IPS DF 6.9 (cell line): Measurements from ENCODE around the gene DMC1.

Source experiments
- DNase-seq: peaks from one replicate; pipeline ENCODE4 v3.0.0-alpha.2; 2013; ENCODE audit warnings: low read depth, low spot score
- H3K27ac ChIP-seq: one replicate; pipeline ENCODE4 v1.5.1; 2013; ENCODE audit warnings: low read length, control low read depth
- H3K27me3 ChIP-seq: 2 replicates; pipeline ENCODE4 v1.6.1; 2013; ENCODE audit warnings: mild to moderate bottlenecking, low read length; ENCODE audit not compliant: control insufficient read depth, insufficient read depth
- H3K36me3 ChIP-seq: 2 replicates; pipeline ENCODE4 v1.6.1; 2013; ENCODE audit warnings: low read length; ENCODE audit not compliant: control insufficient read depth, insufficient read depth
- H3K4me1 ChIP-seq: 2 replicates; pipeline ENCODE4 v1.6.1; 2013; ENCODE audit warnings: low read length; ENCODE audit not compliant: control insufficient read depth, insufficient read depth
- H3K4me3 ChIP-seq: 2 replicates; pipeline ENCODE4 v1.5.1; 2013; ENCODE audit warnings: mild to moderate bottlenecking, low read length
- H3K9me3 ChIP-seq: 2 replicates; pipeline ENCODE4 v1.6.1; 2013; ENCODE audit warnings: low read length, inconsistent platforms; ENCODE audit not compliant: control insufficient read depth, insufficient read depth
- WGBS: extraction: QIAGEN DNeasy Blood & Tissue Kit; methylation state at CpG from one replicate; pipeline ENCODE4 v1.1.7; 2013; ENCODE audit warnings: mixed read lengths, missing lambda C conversion rate; ENCODE audit not compliant: insufficient read length, insufficient coverage; 5-methylcytosine and 5-hydroxymethylcytosine counted together

The DMC1 gene

GRCh38 chr22:38523029-38523428 is 47.0 kb downstream of the DMC1 start:
- whole genome bisulfite sequencing = no CpG with 5 or more reads among the region's 3 CpGs
- H3K4me3 ChIP-seq = no peak overlapping the region
- DNase-seq = no peak
- no peaks in the 10 kb centered on the region for H3K9me3 ChIP-seq
- no peaks in the 10 kb centered on the region for H3K4me1 ChIP-seq
- H3K27me3 ChIP-seq = no peaks in the 10 kb centered on the region
- H3K36me3 ChIP-seq = no peaks in the 10 kb centered on the region
- H3K27ac ChIP-seq = no peak overlapping the region

- no peaks in the 10 kb centered on the region for H3K9me3 ChIP-seq
- no peaks in the 10 kb centered on the region for H3K36me3 ChIP-seq
- H3K4me3 ChIP-seq = no peak overlapping the region
- no peaks in the 10 kb centered on the region for H3K27me3 ChIP-seq
- H3K27ac ChIP-seq = no peak overlapping the region
- WGBS = no CpG with 5 or more reads among the region's 2 CpGs
- no peak for DNase-seq
- no peaks in the 10 kb centered on the region for H3K4me1 ChIP-seq
Observed at GRCh38 chr22:38519453-38520250, 50.3 kb downstream of the DMC1 start.

GRCh38 chr22:38518620-38519019 is 51.4 kb downstream of the DMC1 start:
- Histone ChIP-seq H3K9me3 (no peaks in the 10 kb centered on the region), H3K4me3 (no peak overlapping the region), H3K4me1 (no peaks in the 10 kb centered on the region), H3K36me3 (no peaks in the 10 kb centered on the region), H3K27ac (no peak overlapping the region), H3K27me3 (no peaks in the 10 kb centered on the region)
- no CpG with 5 or more reads among the region's 4 CpGs for WGBS
- DNase-seq = no peak

GRCh38 chr22:38513063-38513462 is 56.9 kb downstream of the DMC1 start:
- Histone ChIP-seq H3K36me3 (no peaks in the 10 kb centered on the region), H3K27ac (no peak overlapping the region), H3K4me1 (no peaks in the 10 kb centered on the region), H3K4me3 (no peak overlapping the region), H3K9me3 (no peaks in the 10 kb centered on the region), H3K27me3 (no peaks in the 10 kb centered on the region)
- no CpG with 5 or more reads among the region's 1 CpG for WGBS
- DNase-seq = peak; percentile 54

GRCh38 chr22:38510416-38510970 is 59.5 kb downstream of the DMC1 start:
- H3K27ac ChIP-seq = no peak overlapping the region
- no CpG with 5 or more reads among the region's 5 CpGs for WGBS
- H3K27me3 ChIP-seq = no peaks in the 10 kb centered on the region
- H3K4me3 ChIP-seq = no peak overlapping the region
- no peaks in the 10 kb centered on the region; the same call in 1 of the 2 replicates for H3K4me1 ChIP-seq
- no peaks in the 10 kb centered on the region for H3K9me3 ChIP-seq
- no peak for DNase-seq
- H3K36me3 ChIP-seq = no peaks in the 10 kb centered on the region

GRCh38 chr22:38506118-38506962 is 63.6 kb downstream of the DMC1 start, which contains the start of gene DDX17:
TSS of gene DDX17 (minus strand) at chr22:38506311.
- peak; percentile 91 for DNase-seq
- WGBS = no CpG with 5 or more reads among the region's 83 CpGs

GRCh38 chr22:38505541-38506117 is 64.4 kb downstream of the DMC1 start:
- Histone ChIP-seq H3K4me3 (peak overlapping the region; percentile 78), H3K4me1 (no peaks in the 10 kb centered on the region; the same call in 1 of the 2 replicates), H3K27me3 (no peaks in the 10 kb centered on the region), H3K9me3 (no peaks in the 10 kb centered on the region), H3K36me3 (peaks cover 2% of the 10 kb centered on the region; the same call in 1 of the 2 replicates), H3K27ac (no peak overlapping the region)
- DNase-seq = no peak
- WGBS = no CpG with 5 or more reads among the region's 69 CpGs

More at GRCh38 chr22:38506118-38506962, 63.6 kb downstream of the DMC1 start, which contains the start of gene DDX17:
- H3K36me3 ChIP-seq = peaks cover 2% of the 10 kb centered on the region; the same call in 1 of the 2 replicates
- no peak within 1 kb of the TSS for H3K27ac ChIP-seq
- H3K4me3 ChIP-seq = peak within 1 kb of the TSS; percentile 78
- no peaks in the 10 kb centered on the region; the same call in 1 of the 2 replicates for H3K4me1 ChIP-seq
- no peaks in the 10 kb centered on the region for H3K9me3 ChIP-seq
- no peaks in the 10 kb centered on the region for H3K27me3 ChIP-seq

GRCh38 chr22:38504731-38505540 is 65.0 kb downstream of the DMC1 start:
- no CpG with 5 or more reads among the region's 35 CpGs for WGBS
- peak overlapping the region; percentile 78 for H3K4me3 ChIP-seq
- no peaks in the 10 kb centered on the region; the same call in 1 of the 2 replicates for H3K4me1 ChIP-seq
- DNase-seq = no peak
- no peaks in the 10 kb centered on the region for H3K9me3 ChIP-seq
- H3K27me3 ChIP-seq = no peaks in the 10 kb centered on the region
- H3K27ac ChIP-seq = no peak overlapping the region
- peaks cover 2% of the 10 kb centered on the region; the same call in 1 of the 2 replicates for H3K36me3 ChIP-seq

- Histone ChIP-seq H3K4me3 (no peak overlapping the region), H3K27me3 (no peaks in the 10 kb centered on the region), H3K4me1 (no peaks in the 10 kb centered on the region; the same call in 1 of the 2 replicates), H3K27ac (no peak overlapping the region), H3K9me3 (no peaks in the 10 kb centered on the region), H3K36me3 (peaks cover 12% of the 10 kb centered on the region; the same call in 1 of the 2 replicates)
- WGBS = no CpG with 5 or more reads among the region's 4 CpGs
- no peak for DNase-seq
Observed at GRCh38 chr22:38503021-38503420, 67.0 kb downstream of the DMC1 start.
